GM19193 (cell line): ENCODE results near the gene MED15.

ENCODE experiments used
- POLR2A ChIP-seq: IDR thresholded peaks from 4 replicates; pipeline ENCODE4 v1.6.1; 2011; ENCODE audit not compliant: insufficient read depth, insufficient read length; ENCODE audit errors: extremely low read depth

MED15 gene

GRCh38 chr22:20522134-20523004, 15.0 kb downstream of the MED15 start:
- no peak for TF ChIP-seq POLR2A

GRCh38 chr22:20523086-20523983, 15.9 kb downstream of the MED15 start:
- TF ChIP-seq POLR2A = no peak

GRCh38 chr22:20524004-20524481, 16.6 kb downstream of the MED15 start:
- TF ChIP-seq POLR2A = no peak

GRCh38 chr22:20525048-20525447, 17.6 kb downstream of the MED15 start:
- TF ChIP-seq POLR2A = no peak

- no peak for TF ChIP-seq POLR2A
Measured at GRCh38 chr22:20526305-20526627, 18.9 kb downstream of the MED15 start.

- no peak for TF ChIP-seq POLR2A
Measured at GRCh38 chr22:20526628-20527355, 19.4 kb downstream of the MED15 start.

GRCh38 chr22:20528405-20528978, 21.1 kb downstream of the MED15 start:
- TF ChIP-seq POLR2A = no peak

GRCh38 chr22:20530368-20531153, 23.2 kb downstream of the MED15 start:
- TF ChIP-seq POLR2A = no peak

GRCh38 chr22:20531154-20531403, 23.7 kb downstream of the MED15 start:
- TF ChIP-seq POLR2A = no peak

- TF ChIP-seq POLR2A = no peak
Measured at GRCh38 chr22:20531404-20532201, 24.2 kb downstream of the MED15 start.

GRCh38 chr22:20532256-20532993, 25.0 kb downstream of the MED15 start:
- TF ChIP-seq POLR2A = no peak

GRCh38 chr22:20533095-20533878, 25.9 kb downstream of the MED15 start:
- no peak for TF ChIP-seq POLR2A
